CD4-positive, CD25-positive, alpha-beta regulatory T cell (primary cell): ENCODE measurements around the gene IMPG1. TPM values are rescaled to one million over a fixed set of nuclear protein-coding genes. Genes with fewer than 3 reads are reported as not detected.

Experiments used
- ATAC-seq, 2 donors: fragments of 150-1000 bp; cut with Tn5 transposase; one replicate each; pipeline ENCODE4 v1.10.0; 2021; ENCODE audit warnings: low read depth in 2 of 2, moderate number of reproducible peaks in 2 of 2, moderate library complexity in 1 of 2
- DNase-seq, 3 donors: peaks; one replicate each; pipeline versions ENCODE4 v3.0.0 to v3.0.0-alpha.2; 2012 to 2022; ENCODE audit warnings: mixed read lengths in 1 of 3
- H3K27ac ChIP-seq: one replicate; pipeline ENCODE4 v1.7.0; 2013; ENCODE audit warnings: mild to moderate bottlenecking, low read length; ENCODE audit not compliant: insufficient read depth, poor library complexity, severe bottlenecking
- H3K27me3 ChIP-seq: one replicate; pipeline ENCODE4 v1.7.0; 2013; ENCODE audit warnings: low read length; ENCODE audit not compliant: control insufficient read depth, insufficient read depth
- H3K36me3 ChIP-seq: one replicate; pipeline ENCODE4 v1.7.0; 2013; ENCODE audit warnings: mild to moderate bottlenecking, low read length, moderate library complexity; ENCODE audit not compliant: control insufficient read depth, insufficient read depth
- H3K4me1 ChIP-seq: 2 replicates; pipeline ENCODE4 v1.7.0; 2013; ENCODE audit warnings: mild to moderate bottlenecking, low read length; ENCODE audit not compliant: insufficient read depth, control insufficient read depth, poor library complexity, severe bottlenecking
- H3K4me3 ChIP-seq: one replicate; pipeline ENCODE4 v1.7.0; 2013; ENCODE audit warnings: low read depth, mild to moderate bottlenecking, low read length, moderate library complexity
- H3K9me3 ChIP-seq, 2 experiments: 1 replicate in 1 of 2; 2 replicates in 1 of 2; pipeline ENCODE4 v1.7.0; 2013; ENCODE audit warnings: low read length in 2 of 2, mild to moderate bottlenecking in 1 of 2, moderate library complexity in 1 of 2; ENCODE audit not compliant: control insufficient read depth in 2 of 2
- H3K27ac Mint-ChIP-seq, 3 donors: one replicate each; pipeline ENCODE4 v1.8.0; 2020 to 2022; ENCODE audit warnings: mild to moderate bottlenecking in 3 of 3, mixed read lengths in 3 of 3, moderate library complexity in 2 of 3
- H3K27me3 Mint-ChIP-seq: one replicate; pipeline ENCODE4 v1.8.0; 2022; ENCODE audit warnings: mild to moderate bottlenecking, mixed read lengths
- H3K36me3 Mint-ChIP-seq: one replicate; pipeline ENCODE4 v1.8.0; 2020; ENCODE audit warnings: mixed read lengths
- H3K4me1 Mint-ChIP-seq, 4 donors: one replicate each; pipeline ENCODE4 v1.8.0; 2020 to 2022; ENCODE audit warnings: mixed read lengths in 4 of 4, mild to moderate bottlenecking in 1 of 4
- H3K4me3 Mint-ChIP-seq, 4 donors: one replicate each; pipeline ENCODE4 v1.8.0; 2020 to 2022; ENCODE audit warnings: mild to moderate bottlenecking in 4 of 4, mixed read lengths in 4 of 4, moderate library complexity in 3 of 4
- H3K9me3 Mint-ChIP-seq, 7 donors: one replicate each; pipeline ENCODE4 v1.8.0; 2020 to 2022; ENCODE audit warnings: mixed read lengths in 7 of 7, mild to moderate bottlenecking in 3 of 7, moderate library complexity in 2 of 7
- polyA plus RNA-seq, 4 donors: library from polyadenylated mRNA; unstranded; fragments of 300-500 nt; fragmentation: Illumina TruSeq; gene quantifications; one replicate each; pipeline ENCODE4 v1.2.3, GENCODE V29; 2021
- total RNA-seq: library from RNA; stranded (reverse); gene quantifications from one replicate; pipeline ENCODE4 v1.2.3, GENCODE V29; 2022

Gene IMPG1
- total and polyA plus RNA-seq, 5 donors from 2014 or later, result not detected

- H3K4me1 Mint-ChIP-seq, result peaks cover 0 to 10% (median 5%) of the 10 kb centered on the region in 4 donors
- no peak for ATAC-seq
- H3K36me3 Mint-ChIP-seq, result no peaks in the 10 kb centered on the region
- peaks cover 0 to 2% (median 0%) of the 10 kb centered on the region in 7 donors for H3K9me3 Mint-ChIP-seq
- H3K4me3 Mint-ChIP-seq, result peak overlapping the region in 2 of 4 donors; percentile 66 to 70
- Histone ChIP-seq H3K36me3 (no peaks in the 10 kb centered on the region), H3K9me3 (no peaks in the 10 kb centered on the region), H3K27ac (no peak overlapping the region), H3K4me3 (no peak overlapping the region), H3K27me3 (no peaks in the 10 kb centered on the region), H3K4me1 (peaks cover 3% of the 10 kb centered on the region)
- H3K27ac Mint-ChIP-seq, result peak overlapping the region in 1 of 3 donors; percentile 44
- H3K27me3 Mint-ChIP-seq, result peaks cover 25% of the 10 kb centered on the region
- peak in 2 of 3 donors; percentile 12 to 44 for DNase-seq
These were observed 137.6 kb downstream of the IMPG1 start for GRCh38 chr6:75934643-75935472.

DNA sequence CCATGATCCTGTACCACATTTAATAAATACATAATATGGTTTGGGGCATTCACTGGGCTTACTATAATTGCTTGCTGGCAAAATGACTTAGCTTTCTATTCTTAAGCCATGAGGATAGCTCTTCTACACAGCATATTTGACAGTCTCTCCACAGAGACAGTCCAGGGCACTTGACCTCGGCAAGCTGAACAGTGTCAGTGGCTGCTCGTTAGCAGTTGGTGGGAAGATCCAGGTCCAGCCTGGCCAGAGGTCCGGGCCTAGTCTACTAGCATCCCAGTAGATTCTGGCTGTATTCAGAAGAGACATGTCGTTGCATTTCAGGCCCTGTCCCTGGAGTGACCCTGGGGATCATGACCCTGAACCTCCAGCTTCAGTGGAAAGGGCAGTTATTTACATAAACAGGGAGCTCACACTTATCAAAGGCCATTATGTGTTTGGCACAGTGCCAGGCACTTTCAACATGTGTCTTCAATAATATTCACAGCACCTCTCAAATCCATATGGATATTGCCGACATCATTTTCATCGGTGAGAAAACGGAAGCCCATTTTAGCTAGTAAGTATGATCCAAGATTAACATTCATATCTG is 139.0 kb downstream of the IMPG1 start:
- H3K36me3 ChIP-seq, result no peaks in the 10 kb centered on the region
- H3K4me1 ChIP-seq, result peaks cover 3% of the 10 kb centered on the region
- H3K4me3 ChIP-seq, result no peak overlapping the region
- Mint-ChIP-seq H3K4me1 (peaks cover 0 to 10% (median 5%) of the 10 kb centered on the region in 4 donors), H3K9me3 (peaks cover 0 to 2% (median 0%) of the 10 kb centered on the region in 7 donors), H3K27ac (no peak overlapping the region), H3K27me3 (peaks cover 25% of the 10 kb centered on the region), H3K36me3 (no peaks in the 10 kb centered on the region), H3K4me3 (no peak overlapping the region)
- no peak overlapping the region for H3K27ac ChIP-seq
- no peak for DNase-seq
- no peak for ATAC-seq
- H3K9me3 ChIP-seq, result no peaks in the 10 kb centered on the region
- H3K27me3 ChIP-seq, result no peaks in the 10 kb centered on the region

DNA sequence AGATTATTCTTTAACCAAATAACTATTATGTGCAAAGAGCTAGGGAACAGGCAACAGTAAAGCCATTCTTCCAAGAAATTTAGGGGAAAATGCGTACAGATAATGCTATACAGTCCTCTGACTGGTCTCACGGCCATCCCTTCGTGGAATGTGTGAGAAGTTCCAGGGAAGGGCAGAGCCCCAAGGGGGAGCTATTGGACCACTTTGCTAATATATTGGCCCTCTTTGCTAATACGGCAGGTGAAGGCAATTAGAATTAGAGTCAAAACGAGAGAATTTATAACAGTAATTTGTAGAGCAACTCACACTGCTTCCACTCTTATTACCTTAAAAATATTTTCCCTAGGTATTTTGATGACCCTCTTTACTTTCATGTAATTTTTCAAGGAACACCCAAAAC is 140.4 kb downstream of the IMPG1 start:
- Histone ChIP-seq H3K27me3 (no peaks in the 10 kb centered on the region), H3K36me3 (no peaks in the 10 kb centered on the region)
- H3K27ac Mint-ChIP-seq, result no peak overlapping the region

GRCh38 chr6:75931011-75931680 is 141.3 kb downstream of the IMPG1 start:
- Mint-ChIP-seq H3K27me3 (peaks cover 13% of the 10 kb centered on the region), H3K36me3 (no peaks in the 10 kb centered on the region), H3K4me3 (no peak overlapping the region), H3K9me3 (no peaks in the 10 kb centered on the region), H3K27ac (no peak overlapping the region), H3K4me1 (peaks cover 0 to 10% (median 5%) of the 10 kb centered on the region in 4 donors)
- no peak for ATAC-seq
- no peak for DNase-seq
- H3K27ac ChIP-seq, result no peak overlapping the region
- no peaks in the 10 kb centered on the region for H3K9me3 ChIP-seq
- H3K27me3 ChIP-seq, result no peaks in the 10 kb centered on the region
- H3K4me3 ChIP-seq, result no peak overlapping the region
- H3K36me3 ChIP-seq, result no peaks in the 10 kb centered on the region
- peaks cover 3% of the 10 kb centered on the region for H3K4me1 ChIP-seq

More for the DNA sequence above, 140.4 kb downstream of the IMPG1 start:
- H3K27ac ChIP-seq, result no peak overlapping the region
- no peak for DNase-seq
- Mint-ChIP-seq H3K9me3 (peaks cover 0 to 2% (median 0%) of the 10 kb centered on the region in 7 donors), H3K27me3 (peaks cover 22% of the 10 kb centered on the region), H3K4me1 (peaks cover 0 to 10% (median 5%) of the 10 kb centered on the region in 4 donors), H3K36me3 (no peaks in the 10 kb centered on the region), H3K4me3 (no peak overlapping the region)
- no peak overlapping the region for H3K4me3 ChIP-seq
- no peaks in the 10 kb centered on the region for H3K9me3 ChIP-seq
- no peak for ATAC-seq
- peaks cover 3% of the 10 kb centered on the region for H3K4me1 ChIP-seq

- no peak overlapping the region for H3K27ac Mint-ChIP-seq
- ATAC-seq, result no peak
These were observed 145.9 kb downstream of the IMPG1 start for GRCh38 chr6:75926293-75927168.

GRCh38 chr6:75922226-75922625 is 150.2 kb downstream of the IMPG1 start:
- Histone ChIP-seq H3K4me3 (no peak overlapping the region), H3K27ac (no peak overlapping the region), H3K36me3 (no peaks in the 10 kb centered on the region), H3K9me3 (no peaks in the 10 kb centered on the region), H3K4me1 (no peaks in the 10 kb centered on the region), H3K27me3 (no peaks in the 10 kb centered on the region)
- Mint-ChIP-seq H3K9me3 (no peaks in the 10 kb centered on the region), H3K27ac (no peak overlapping the region), H3K27me3 (no peaks in the 10 kb centered on the region), H3K4me1 (no peaks in the 10 kb centered on the region), H3K36me3 (no peaks in the 10 kb centered on the region), H3K4me3 (no peak overlapping the region)
- ATAC-seq (no peak), DNase-seq (no peak)

More at GRCh38 chr6:75926293-75927168, 145.9 kb downstream of the IMPG1 start:
- H3K4me1 ChIP-seq, result no peaks in the 10 kb centered on the region
- no peaks in the 10 kb centered on the region for H3K36me3 ChIP-seq
- H3K9me3 ChIP-seq, result no peaks in the 10 kb centered on the region
- no peak overlapping the region for H3K4me3 Mint-ChIP-seq
- H3K27ac ChIP-seq, result no peak overlapping the region
- DNase-seq, result no peak
- H3K4me1 Mint-ChIP-seq, result no peaks in the 10 kb centered on the region
- H3K36me3 Mint-ChIP-seq, result no peaks in the 10 kb centered on the region
- no peaks in the 10 kb centered on the region for H3K9me3 Mint-ChIP-seq
- H3K27me3 Mint-ChIP-seq, result no peaks in the 10 kb centered on the region
- no peak overlapping the region for H3K4me3 ChIP-seq
- no peaks in the 10 kb centered on the region for H3K27me3 ChIP-seq

- Mint-ChIP-seq H3K36me3 (no peaks in the 10 kb centered on the region), H3K27me3 (peaks cover 5% of the 10 kb centered on the region), H3K4me1 (no peaks in the 10 kb centered on the region), H3K27ac (no peak overlapping the region), H3K9me3 (no peaks in the 10 kb centered on the region), H3K4me3 (no peak overlapping the region)
- Histone ChIP-seq H3K4me1 (no peaks in the 10 kb centered on the region), H3K36me3 (no peaks in the 10 kb centered on the region), H3K27ac (no peak overlapping the region), H3K4me3 (no peak overlapping the region), H3K27me3 (no peaks in the 10 kb centered on the region), H3K9me3 (no peaks in the 10 kb centered on the region)
- no peak for DNase-seq
- no peak for ATAC-seq
These were observed 159.4 kb downstream of the IMPG1 start for GRCh38 chr6:75913040-75913439.
